22Rv1 (cell line): ENCODE measurements around the gene SPIN1.

Source experiments
- CTCF ChIP-seq: fragments of 450-650 bp; IDR thresholded peaks from 2 replicates; pipeline ENCODE4 v1.5.1; 2017; ENCODE audit warnings: mild to moderate bottlenecking
- ZFX ChIP-seq: fragments of 450-650 bp; IDR thresholded peaks from 2 replicates; pipeline ENCODE4 v1.6.1; 2017; ENCODE audit warnings: antibody characterized with exemption, borderline replicate concordance

- no peak for TF ChIP-seq CTCF
- no peak for TF ChIP-seq ZFX
These were observed 5.1 kb upstream of the SPIN1 start for GRCh38 chr9:88383176-88383575.
